Transverse colon (tissue), 4 donors: ENCODE measurements around the gene LARGE1.

Experiments used
- POLR2A ChIP-seq: fragments of 450-650 bp; IDR thresholded peaks from one replicate; pipeline ENCODE4 v1.6.1; 2016; ENCODE audit warnings: antibody characterized with exemption, mild to moderate bottlenecking, moderate library complexity
- POLR2AphosphoS5 ChIP-seq, 3 donors: sonication (generic); formaldehyde crosslinking; IDR thresholded peaks; one replicate each; pipeline ENCODE4 v1.6.1; 2016; ENCODE audit warnings: antibody characterized with exemption in 3 of 3
- TF ChIP-seq, protein P1 (sequence below), 5 experiments: fragments of 200-600 bp in 3 of 5; fragments of 450-650 bp in 2 of 5; sonication (generic) in 3 of 5; IDR thresholded peaks; 1 replicate in 2 of 5; 2 replicates in 3 of 5; pipeline ENCODE4 v1.5.1; 2016 to 2017; ENCODE audit warnings: antibody characterized with exemption in 5 of 5, inconsistent platforms in 3 of 5, mild to moderate bottlenecking in 2 of 5, moderate library complexity in 1 of 5

DNA sequence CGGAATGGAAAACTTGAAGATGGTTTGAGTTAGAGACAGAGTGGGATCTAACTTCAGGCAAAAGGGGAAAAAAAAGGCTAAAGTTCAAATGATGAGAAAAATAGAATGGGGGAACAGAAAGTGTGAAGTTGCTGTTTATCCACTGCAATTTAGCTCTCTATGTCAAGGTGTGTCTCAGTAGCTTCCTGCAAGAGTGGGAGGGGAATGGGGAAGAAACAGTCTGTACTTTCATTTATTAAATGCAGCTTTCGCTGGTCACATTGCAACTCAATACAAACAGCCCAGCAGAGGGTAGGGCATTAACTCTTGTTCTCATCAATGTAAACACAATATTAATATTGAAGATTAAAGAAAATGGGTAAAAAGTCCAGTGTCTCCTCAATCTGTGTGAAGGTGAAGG lies 647.4 kb downstream of the LARGE1 start:
- TF ChIP-seq POLR2A (no peak), POLR2AphosphoS5 (IDR thresholded peaks at IDR 0.05) (no peak)
- TF ChIP-seq, protein P1, sequence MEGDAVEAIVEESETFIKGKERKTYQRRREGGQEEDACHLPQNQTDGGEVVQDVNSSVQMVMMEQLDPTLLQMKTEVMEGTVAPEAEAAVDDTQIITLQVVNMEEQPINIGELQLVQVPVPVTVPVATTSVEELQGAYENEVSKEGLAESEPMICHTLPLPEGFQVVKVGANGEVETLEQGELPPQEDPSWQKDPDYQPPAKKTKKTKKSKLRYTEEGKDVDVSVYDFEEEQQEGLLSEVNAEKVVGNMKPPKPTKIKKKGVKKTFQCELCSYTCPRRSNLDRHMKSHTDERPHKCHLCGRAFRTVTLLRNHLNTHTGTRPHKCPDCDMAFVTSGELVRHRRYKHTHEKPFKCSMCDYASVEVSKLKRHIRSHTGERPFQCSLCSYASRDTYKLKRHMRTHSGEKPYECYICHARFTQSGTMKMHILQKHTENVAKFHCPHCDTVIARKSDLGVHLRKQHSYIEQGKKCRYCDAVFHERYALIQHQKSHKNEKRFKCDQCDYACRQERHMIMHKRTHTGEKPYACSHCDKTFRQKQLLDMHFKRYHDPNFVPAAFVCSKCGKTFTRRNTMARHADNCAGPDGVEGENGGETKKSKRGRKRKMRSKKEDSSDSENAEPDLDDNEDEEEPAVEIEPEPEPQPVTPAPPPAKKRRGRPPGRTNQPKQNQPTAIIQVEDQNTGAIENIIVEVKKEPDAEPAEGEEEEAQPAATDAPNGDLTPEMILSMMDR (IDR thresholded peaks at IDR 0.05): no peak
